Left forelimb (tissue), 1 donor: ENCODE results near the gene SLC35F2.
"Not testable (repeated sequence)": the region's sequence is repeated elsewhere in the genome, so short reads cannot be mapped to it uniquely, and the experiment has no call there.

ENCODE experiments used
- DNase-seq: peaks from one replicate; pipeline ENCODE4 v3.0.0-alpha.2; 2018; ENCODE audit warnings: low spot score

The SLC35F2 gene

DNA sequence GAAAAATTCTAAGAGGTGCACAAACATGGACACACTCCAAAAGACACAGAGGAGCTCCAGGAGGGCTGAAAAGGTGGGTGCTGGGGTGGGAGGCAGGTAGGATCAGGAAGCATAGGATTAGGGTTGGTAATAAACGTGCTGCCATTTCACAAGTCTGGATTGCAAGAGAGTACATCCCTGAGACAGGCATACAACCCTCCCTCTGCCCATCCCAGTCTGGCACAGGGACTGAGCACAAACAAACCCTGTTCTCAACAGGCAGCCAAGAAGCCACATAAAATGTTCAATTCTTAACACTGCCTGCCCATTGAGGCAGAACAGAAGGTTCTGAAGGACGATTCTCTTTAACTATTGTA, 18.5 kb downstream of the SLC35F2 start:
- no peak for DNase-seq

- DNase-seq = no peak
These were observed 21.7 kb downstream of the SLC35F2 start for GRCh38 chr11:107836851-107837250.

DNA sequence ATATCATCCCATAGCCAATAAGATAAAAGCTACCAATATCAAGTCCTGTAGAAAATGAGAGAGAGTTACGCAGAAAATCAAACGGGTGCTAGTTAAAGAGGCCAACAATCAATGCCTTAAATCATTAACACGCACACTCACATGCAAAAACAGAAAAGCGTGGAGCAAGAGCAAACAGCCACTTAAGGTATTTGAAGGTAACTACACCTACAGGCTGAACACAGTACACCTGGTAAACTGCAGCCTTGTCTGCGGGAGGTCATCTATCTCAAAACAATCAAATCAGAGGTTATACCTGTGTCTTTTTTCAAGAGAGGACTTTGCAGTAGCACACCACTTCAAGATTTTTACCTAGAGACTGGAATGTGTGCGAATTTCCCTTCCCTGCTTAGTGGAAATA, 23.6 kb downstream of the SLC35F2 start:
- DNase-seq = no peak

GRCh38 chr11:107833926-107834325, 24.7 kb downstream of the SLC35F2 start:
- DNase-seq = not testable (repeated sequence)

- DNase-seq = no peak
These were observed 27.6 kb downstream of the SLC35F2 start for GRCh38 chr11:107830915-107831540.

DNA sequence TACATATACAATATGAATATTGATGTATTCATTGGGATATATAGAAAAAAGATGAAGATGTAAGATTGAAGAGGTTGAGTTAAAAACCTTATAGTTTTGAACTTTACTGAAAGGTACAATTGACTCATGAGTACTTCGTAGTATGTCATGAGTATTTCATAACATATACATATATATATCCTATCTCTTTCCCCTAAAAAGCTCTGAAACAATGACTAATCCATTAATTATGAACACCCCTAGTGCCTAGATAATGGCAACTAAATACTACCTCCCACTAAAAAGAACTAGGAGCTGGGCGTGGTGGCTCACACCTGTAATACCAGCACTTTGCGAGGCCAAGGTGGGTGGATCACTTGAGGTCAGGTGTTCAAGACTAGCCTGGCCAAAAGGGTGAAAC, 31.5 kb downstream of the SLC35F2 start:
- DNase-seq = no peak

- no peak for DNase-seq
These were observed 32.7 kb downstream of the SLC35F2 start for GRCh38 chr11:107825875-107826274.

GRCh38 chr11:107824668-107825369, 33.8 kb downstream of the SLC35F2 start:
- DNase-seq = no peak

GRCh38 chr11:107821199-107821927, 37.2 kb downstream of the SLC35F2 start:
- no peak for DNase-seq

DNA sequence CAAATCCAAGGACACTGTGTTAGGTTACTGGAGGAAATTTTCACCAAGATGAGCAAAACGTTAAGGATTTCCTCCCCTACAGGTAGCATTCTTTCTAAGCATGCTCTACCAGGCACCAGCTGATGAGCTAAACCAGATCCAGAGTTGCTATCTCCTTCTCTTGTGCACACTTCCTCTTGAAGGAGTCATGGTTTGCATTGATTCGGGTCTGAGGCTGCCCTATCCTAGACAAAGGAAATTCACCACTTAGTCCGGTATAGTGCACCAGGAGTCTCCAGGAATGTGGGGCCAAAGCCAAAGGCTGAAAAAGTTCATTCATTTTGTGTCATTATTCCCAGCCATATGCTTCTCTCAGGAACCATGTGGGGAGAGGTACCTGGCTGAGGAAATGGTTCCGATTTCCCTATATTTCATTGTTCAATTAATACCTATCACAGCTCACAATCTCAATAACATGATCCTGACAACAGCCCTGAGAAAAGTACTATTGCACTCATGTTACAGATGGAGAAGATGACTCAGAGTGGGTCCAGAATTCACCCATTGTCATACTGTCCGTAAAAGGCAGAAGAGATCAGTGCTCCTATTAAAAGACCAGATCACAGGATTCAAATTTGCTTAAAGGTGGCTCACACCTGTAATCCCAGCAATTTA, 39.1 kb downstream of the SLC35F2 start:
- no peak for DNase-seq

GRCh38 chr11:107818491-107818890, 40.1 kb downstream of the SLC35F2 start:
- DNase-seq = no peak

- DNase-seq = no peak
These were observed 42.6 kb downstream of the SLC35F2 start for GRCh38 chr11:107816028-107816427.

GRCh38 chr11:107810875-107811274, 47.7 kb downstream of the SLC35F2 start:
- no peak for DNase-seq

DNA sequence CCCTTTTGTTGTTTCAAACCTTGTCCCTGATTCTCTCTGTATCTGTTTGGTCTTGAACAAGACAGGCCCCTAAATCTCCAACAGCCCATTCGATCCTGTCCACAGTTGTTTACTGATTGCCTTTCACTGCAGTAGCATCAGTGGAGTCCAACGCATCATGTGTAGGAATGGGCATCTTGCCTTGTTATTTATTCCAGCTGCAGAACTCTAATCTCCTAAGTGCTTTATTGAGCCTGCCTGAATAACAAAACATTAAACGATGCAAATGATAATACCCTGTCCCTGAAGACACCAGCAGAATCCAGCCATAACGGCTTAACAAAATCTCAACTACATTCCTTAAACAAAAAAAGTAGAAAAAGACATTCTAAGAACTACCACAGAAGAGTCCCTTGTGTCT, 50.1 kb downstream of the SLC35F2 start:
- no peak for DNase-seq

DNA sequence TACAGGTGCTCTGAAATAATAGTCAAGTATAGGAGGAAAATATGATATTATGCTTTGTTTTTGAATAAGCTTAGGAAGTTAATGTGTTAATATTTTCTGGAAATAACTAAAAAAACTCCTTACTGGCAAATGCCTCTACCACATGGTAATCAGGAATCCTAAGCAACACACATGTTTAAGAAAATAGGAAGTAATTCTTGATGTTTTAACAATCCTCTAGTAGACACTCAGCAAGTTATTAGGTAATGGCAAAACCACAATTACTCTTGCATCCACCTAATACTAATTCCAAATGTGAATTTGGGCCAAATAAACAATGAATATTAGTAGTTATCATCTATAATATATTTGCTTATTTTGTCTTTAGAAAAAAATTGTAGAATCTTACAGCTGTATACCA, 53.6 kb downstream of the SLC35F2 start:
- no peak for DNase-seq

GRCh38 chr11:107804211-107804610, 54.4 kb downstream of the SLC35F2 start:
- no peak for DNase-seq

- no peak for DNase-seq
These were observed 56.9 kb downstream of the SLC35F2 start for GRCh38 chr11:107801641-107802040.

DNA sequence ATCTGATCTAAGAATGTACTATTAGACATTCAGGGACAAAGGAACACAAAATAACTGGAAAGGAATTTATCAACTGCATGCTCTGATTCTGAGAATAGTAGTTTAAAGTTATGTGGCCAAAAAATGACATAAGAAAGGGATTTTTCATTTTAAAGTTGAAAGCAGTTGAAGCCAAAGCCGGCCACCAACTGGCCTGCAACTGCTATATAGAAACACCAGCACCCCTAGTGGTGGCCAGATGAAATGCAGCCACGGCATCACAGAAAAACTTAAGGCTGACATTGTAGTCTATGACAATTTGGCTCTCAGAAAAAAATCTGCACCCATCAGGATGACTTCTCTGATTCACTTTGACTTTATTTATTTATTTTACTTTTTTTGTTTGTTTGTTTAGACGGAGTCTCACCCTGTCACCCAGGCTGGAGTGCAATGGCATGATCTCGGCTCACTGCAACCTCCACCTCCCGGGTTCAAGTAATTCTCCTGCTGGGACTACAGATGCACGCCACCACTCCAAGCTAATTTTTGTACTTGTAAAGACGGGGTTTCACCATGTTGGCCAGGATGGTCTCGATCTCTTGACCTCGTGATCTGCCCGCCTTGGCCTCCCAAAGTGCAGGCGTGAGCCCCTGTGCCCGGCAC, 59.2 kb downstream of the SLC35F2 start:
- DNase-seq = no peak

DNA sequence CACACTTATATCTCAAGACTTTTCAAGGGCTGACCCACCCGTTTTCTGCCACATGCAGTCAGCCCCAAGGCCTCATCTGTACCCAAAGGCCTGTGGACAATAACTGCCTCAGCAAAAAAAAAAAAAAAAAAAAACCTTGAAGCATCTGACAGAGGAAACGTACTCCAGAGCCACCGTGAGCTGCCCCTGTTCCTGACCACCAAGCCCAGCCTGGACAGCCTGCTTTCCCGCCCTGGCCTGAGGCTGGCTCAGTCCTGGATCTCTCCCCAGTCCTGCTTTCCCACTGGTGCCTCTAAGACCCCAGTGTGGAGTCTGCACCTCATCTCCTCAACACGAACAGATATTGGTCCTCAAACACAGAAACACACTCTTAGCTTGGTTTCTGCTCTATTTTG, 66.5 kb downstream of the SLC35F2 start:
- no peak for DNase-seq

GRCh38 chr11:107791343-107792048, 67.1 kb downstream of the SLC35F2 start:
- no peak for DNase-seq

GRCh38 chr11:107789767-107790166, 68.8 kb downstream of the SLC35F2 start:
- no peak for DNase-seq

DNA sequence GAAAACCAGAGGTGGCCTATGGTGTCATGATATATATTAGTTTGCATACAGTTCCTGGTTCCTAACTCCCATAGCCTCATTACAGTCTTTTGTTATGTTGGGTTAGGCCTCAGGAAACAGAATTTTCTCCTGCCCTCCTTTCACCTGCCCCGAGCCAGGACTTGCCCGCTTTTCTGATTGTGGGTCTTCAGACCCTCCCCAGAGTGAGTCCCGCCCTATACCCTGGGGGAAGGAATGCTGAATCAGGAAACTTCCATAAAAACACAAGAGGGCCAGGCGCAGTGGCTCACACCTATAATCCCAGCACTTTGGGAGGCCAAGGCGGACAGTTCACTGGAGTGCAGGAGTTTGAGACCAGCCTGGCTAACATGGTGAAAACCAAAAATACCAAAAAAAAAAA, 70.9 kb downstream of the SLC35F2 start:
- DNase-seq = no peak
